Caco-2 (cell line): Measurements from ENCODE around the gene NPTX1. TPM values are rescaled to one million over a fixed set of nuclear protein-coding genes. Genes with fewer than 3 reads are reported as not detected.

ENCODE experiments used
- BruUV-seq: library from RNA; stranded (reverse); fragments of 400-500 nt; replicated peaks from 2 replicates; lab custom pipeline; 2021; lab: Mats Ljungman, UMichigan
- CTCF ChIA-PET: fragments of 300-600 bp; sonication (Branson Sonifier 250); formaldehyde crosslinking; loops from one replicate; lab custom pipeline; 2022; ENCODE audit warnings: antibody characterized with exemption; lab: Charles Lee
- POLR2A ChIA-PET: fragments of 300-600 bp; sonication (Branson Sonifier 250); formaldehyde crosslinking; loops from one replicate; lab custom pipeline; 2022; ENCODE audit warnings: antibody characterized with exemption; lab: Charles Lee
- DNase-seq, 2 experiments: peaks; one replicate each; pipeline versions ENCODE4 v3.0.0 to v3.0.0-alpha.2; 2020 to 2022
- H3K27me3 ChIP-seq: replicated peaks from 2 replicates; pipeline ENCODE4 v1.6.0; 2011; ENCODE audit warnings: low read length; ENCODE audit not compliant: control insufficient read depth, insufficient read depth
- H3K36me3 ChIP-seq: 2 replicates; pipeline ENCODE4 v1.5.1; 2011; ENCODE audit warnings: low read length; ENCODE audit not compliant: control insufficient read depth, insufficient read depth
- H3K4me1 ChIP-seq: fragments of 250-450 bp; sonication (Bioruptor Pico); 2 replicates; pipeline ENCODE4 v1.5.1; 2020; ENCODE audit warnings: mild to moderate bottlenecking
- H3K4me3 ChIP-seq: 2 replicates; pipeline ENCODE4 v1.5.1; 2011; ENCODE audit warnings: low read depth, mild to moderate bottlenecking, control low read depth, low read length
- H3K9me3 ChIP-seq: fragments of 250-450 bp; sonication (Bioruptor Pico); 2 replicates; pipeline ENCODE4 v1.5.1; 2020; ENCODE audit warnings: mild to moderate bottlenecking, moderate library complexity
- H3K27ac Mint-ChIP-seq: one replicate; pipeline ENCODE4 v1.8.0; 2022; ENCODE audit warnings: mixed read lengths; ENCODE audit not compliant: unreplicated experiment
- H3K27me3 Mint-ChIP-seq: one replicate; pipeline ENCODE4 v1.8.0; 2022; ENCODE audit warnings: mixed read lengths; ENCODE audit not compliant: insufficient read depth, unreplicated experiment
- H3K36me3 Mint-ChIP-seq: one replicate; pipeline ENCODE4 v1.8.0; 2022; ENCODE audit warnings: mild to moderate bottlenecking, mixed read lengths; ENCODE audit not compliant: insufficient read depth, unreplicated experiment
- H3K4me1 Mint-ChIP-seq: one replicate; pipeline ENCODE4 v1.8.0; 2022; ENCODE audit warnings: low read depth, mixed read lengths; ENCODE audit not compliant: unreplicated experiment
- H3K4me3 Mint-ChIP-seq: one replicate; pipeline ENCODE4 v1.8.0; 2022; ENCODE audit warnings: mild to moderate bottlenecking, moderate library complexity, mixed read lengths; ENCODE audit not compliant: unreplicated experiment
- H3K9me3 Mint-ChIP-seq: one replicate; pipeline ENCODE4 v1.8.0; 2022; ENCODE audit warnings: mixed read lengths; ENCODE audit not compliant: unreplicated experiment
- intact Hi-C: fragments of 100-400 bp; cut with micrococcal nuclease; formaldehyde crosslinking; loops from one replicate; pipeline ENCODE4 v1.10.0; 2022; ENCODE audit not compliant: unreplicated experiment
- total RNA-seq: library from RNA; stranded (reverse); gene quantifications from 2 replicates; pipeline ENCODE4 v1.2.3, GENCODE V29; 2022
- TF ChIP-seq, protein P1 (sequence below), 2 experiments: fragments of 200-600 bp in 1 of 2; IDR thresholded peaks; 1 replicate in 1 of 2; 2 replicates in 1 of 2; pipeline versions ENCODE4 v1.5.1 to v1.8.0; 2011 to 2022; ENCODE audit warnings: antibody characterized with exemption in 1 of 2, control low read depth in 1 of 2, inconsistent platforms in 1 of 2, low read depth in 1 of 2, low read length in 1 of 2, mild to moderate bottlenecking in 1 of 2, moderate library complexity in 1 of 2; ENCODE audit not compliant: insufficient read depth in 1 of 2, severe bottlenecking in 1 of 2, unreplicated experiment in 1 of 2

The NPTX1 gene
- total RNA-seq, 1 experiment from 2014 or later = 0.57 TPM

DNA sequence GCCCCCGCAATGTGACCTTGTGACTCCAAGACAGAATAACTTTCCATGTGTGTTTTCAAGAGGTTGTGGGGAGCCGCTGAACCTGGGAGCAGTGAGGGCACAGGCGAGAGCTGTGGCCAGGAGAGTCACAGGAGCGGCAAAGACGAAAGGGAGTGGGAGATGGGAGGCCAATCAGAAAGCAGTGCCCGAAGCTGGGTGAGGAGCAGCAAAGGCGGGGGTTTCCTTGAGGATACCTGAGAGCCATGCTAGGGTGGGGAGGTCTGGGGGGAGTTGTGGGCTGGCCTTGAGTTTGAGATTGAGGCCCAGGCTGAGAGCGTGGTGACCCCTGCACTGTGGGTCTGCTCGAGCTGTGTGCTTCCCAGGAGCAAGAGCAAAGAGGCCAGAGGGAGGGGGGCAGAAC lies 23.2 kb upstream of the NPTX1 start:
- POLR2A ChIA-PET = no interaction called here

DNA sequence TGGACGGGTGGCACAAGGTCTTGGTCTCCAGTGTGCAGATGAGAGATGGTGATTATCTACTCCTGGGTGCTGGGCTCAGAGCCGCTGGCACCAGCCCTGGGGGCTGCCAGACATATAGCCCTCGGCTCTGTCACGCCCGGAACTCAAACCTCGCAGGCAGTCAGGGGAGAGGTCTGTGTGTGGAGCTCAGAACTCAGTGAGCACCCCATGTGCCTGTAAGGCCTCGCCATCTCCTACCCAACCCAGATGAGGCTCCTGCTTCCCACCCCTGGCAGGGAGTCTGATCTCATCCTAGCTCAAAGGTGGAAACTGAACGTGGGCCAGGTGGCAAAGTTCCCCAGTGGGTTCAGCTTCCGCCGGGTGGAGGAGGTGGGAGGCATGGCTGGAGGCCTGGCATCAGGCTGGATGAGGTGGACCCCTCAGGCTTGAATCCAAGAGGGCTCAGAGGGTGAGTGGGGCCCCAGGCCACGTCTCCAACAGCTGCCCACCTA lies 22.6 kb upstream of the NPTX1 start:
- no peak for DNase-seq
- no peaks in the 10 kb centered on the region for H3K9me3 ChIP-seq
- H3K36me3 ChIP-seq = no peaks in the 10 kb centered on the region
- no peak overlapping the region for H3K4me3 Mint-ChIP-seq
- intact Hi-C loops = no loop called here
- no peak overlapping the region for H3K27ac Mint-ChIP-seq
- CTCF ChIA-PET = no interaction called here
- no TSS peak for BruUV-seq
- H3K27me3 Mint-ChIP-seq = no peaks in the 10 kb centered on the region
- POLR2A ChIA-PET = no interaction called here
- TF ChIP-seq, protein P1, sequence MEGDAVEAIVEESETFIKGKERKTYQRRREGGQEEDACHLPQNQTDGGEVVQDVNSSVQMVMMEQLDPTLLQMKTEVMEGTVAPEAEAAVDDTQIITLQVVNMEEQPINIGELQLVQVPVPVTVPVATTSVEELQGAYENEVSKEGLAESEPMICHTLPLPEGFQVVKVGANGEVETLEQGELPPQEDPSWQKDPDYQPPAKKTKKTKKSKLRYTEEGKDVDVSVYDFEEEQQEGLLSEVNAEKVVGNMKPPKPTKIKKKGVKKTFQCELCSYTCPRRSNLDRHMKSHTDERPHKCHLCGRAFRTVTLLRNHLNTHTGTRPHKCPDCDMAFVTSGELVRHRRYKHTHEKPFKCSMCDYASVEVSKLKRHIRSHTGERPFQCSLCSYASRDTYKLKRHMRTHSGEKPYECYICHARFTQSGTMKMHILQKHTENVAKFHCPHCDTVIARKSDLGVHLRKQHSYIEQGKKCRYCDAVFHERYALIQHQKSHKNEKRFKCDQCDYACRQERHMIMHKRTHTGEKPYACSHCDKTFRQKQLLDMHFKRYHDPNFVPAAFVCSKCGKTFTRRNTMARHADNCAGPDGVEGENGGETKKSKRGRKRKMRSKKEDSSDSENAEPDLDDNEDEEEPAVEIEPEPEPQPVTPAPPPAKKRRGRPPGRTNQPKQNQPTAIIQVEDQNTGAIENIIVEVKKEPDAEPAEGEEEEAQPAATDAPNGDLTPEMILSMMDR (IDR thresholded peaks at IDR 0.05; ENCODE audit: insufficient read depth in 1 of 2, low read depth in 1 of 2, low read length in 1 of 2, severe bottlenecking in 1 of 2, unreplicated experiment in 1 of 2) = no peak
- no peaks in the 10 kb centered on the region for H3K4me1 ChIP-seq
- H3K27me3 ChIP-seq = no peaks in the 10 kb centered on the region
- H3K4me1 Mint-ChIP-seq = no peaks in the 10 kb centered on the region
- no peak overlapping the region for H3K4me3 ChIP-seq
- no peaks in the 10 kb centered on the region for H3K36me3 Mint-ChIP-seq
- no peaks in the 10 kb centered on the region for H3K9me3 Mint-ChIP-seq

More for the DNA sequence above, 23.2 kb upstream of the NPTX1 start:
- no peak overlapping the region for H3K4me3 Mint-ChIP-seq
- Histone ChIP-seq H3K27me3 (no peaks in the 10 kb centered on the region), H3K36me3 (no peaks in the 10 kb centered on the region), H3K9me3 (no peaks in the 10 kb centered on the region), H3K4me3 (no peak overlapping the region), H3K4me1 (no peaks in the 10 kb centered on the region)
- CTCF ChIA-PET = no interaction called here
- H3K36me3 Mint-ChIP-seq = no peaks in the 10 kb centered on the region
- no TSS peak for BruUV-seq
- no peaks in the 10 kb centered on the region for H3K9me3 Mint-ChIP-seq
- no peak overlapping the region for H3K27ac Mint-ChIP-seq
- DNase-seq = no peak
- intact Hi-C loops = no loop called here
- TF ChIP-seq, protein P1 (IDR thresholded peaks at IDR 0.05; ENCODE audit: insufficient read depth in 1 of 2, low read depth in 1 of 2, low read length in 1 of 2, severe bottlenecking in 1 of 2, unreplicated experiment in 1 of 2) = no peak
- H3K4me1 Mint-ChIP-seq = no peaks in the 10 kb centered on the region
- no peaks in the 10 kb centered on the region for H3K27me3 Mint-ChIP-seq

DNA sequence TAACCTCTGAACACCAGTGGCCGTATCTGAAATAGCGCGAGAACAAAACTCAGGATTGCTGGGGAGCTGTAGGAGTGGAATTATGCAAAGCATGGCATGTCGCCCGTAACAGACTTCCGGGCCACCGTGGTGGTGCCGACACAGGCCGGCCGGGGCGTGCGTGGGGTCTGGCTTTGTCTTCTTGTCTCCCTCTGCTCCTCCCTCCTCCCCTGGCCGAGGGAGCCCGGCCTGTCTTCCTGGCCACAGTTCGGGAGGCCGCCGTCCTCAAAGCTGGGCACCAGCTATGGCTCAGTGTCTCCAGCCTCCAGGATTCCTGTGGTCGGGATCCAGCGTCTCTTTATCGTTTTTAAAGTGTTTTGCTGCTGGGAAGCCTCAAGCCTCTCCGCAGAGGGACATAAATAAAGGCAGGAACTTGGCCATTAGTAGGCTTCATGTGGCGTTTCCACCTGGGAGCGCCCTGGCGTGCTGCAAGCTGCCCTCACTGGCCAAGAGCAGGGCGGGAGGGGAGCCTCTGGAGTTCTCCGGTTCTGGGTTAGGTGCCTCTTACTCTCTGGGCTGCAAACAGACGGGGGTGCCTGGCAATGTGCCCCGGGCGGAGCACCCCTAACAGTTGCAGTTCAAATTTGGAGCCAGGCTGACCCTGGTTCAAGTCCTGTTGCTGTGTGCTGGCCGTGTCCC lies 22.0 kb upstream of the NPTX1 start:
- intact Hi-C loops = no loop called here
- Histone ChIP-seq H3K9me3 (no peaks in the 10 kb centered on the region), H3K4me3 (no peak overlapping the region), H3K27me3 (no peaks in the 10 kb centered on the region), H3K4me1 (no peaks in the 10 kb centered on the region), H3K36me3 (no peaks in the 10 kb centered on the region)
- BruUV-seq = no TSS peak
- no peaks in the 10 kb centered on the region for H3K36me3 Mint-ChIP-seq
- TF ChIP-seq, protein P1 (IDR thresholded peaks at IDR 0.05; ENCODE audit: insufficient read depth in 1 of 2, low read depth in 1 of 2, low read length in 1 of 2, severe bottlenecking in 1 of 2, unreplicated experiment in 1 of 2) = no peak
- CTCF ChIA-PET = interaction anchor here (0.6 kb wide), 1 partner anchor 22 kb away, joined by 4 read pairs; no protein-coding TSS in a partner anchor
- H3K4me1 Mint-ChIP-seq = no peaks in the 10 kb centered on the region
- H3K9me3 Mint-ChIP-seq = no peaks in the 10 kb centered on the region
- H3K27me3 Mint-ChIP-seq = no peaks in the 10 kb centered on the region
- no peak overlapping the region for H3K4me3 Mint-ChIP-seq
- no peak for DNase-seq
- POLR2A ChIA-PET = no interaction called here
- no peak overlapping the region for H3K27ac Mint-ChIP-seq
